GM19452 (cell line): ENCODE results near the gene POP4.

Experiments used
- ATAC-seq: cut with Tn5 transposase; IDR thresholded peaks from one replicate; pipeline ENCODE4 v1.9.1; 2021; ENCODE audit not compliant: unreplicated experiment

The POP4 gene

GRCh38 chr19:29629836-29630534 is 23.9 kb downstream of the POP4 start:
- no peak for ATAC-seq

- no peak for ATAC-seq
Observed at GRCh38 chr19:29630655-29631054, 24.6 kb downstream of the POP4 start.

- ATAC-seq = no peak
Observed at GRCh38 chr19:29631450-29631849, 25.4 kb downstream of the POP4 start.

GRCh38 chr19:29634002-29634401 is 27.9 kb downstream of the POP4 start:
- no peak for ATAC-seq

- ATAC-seq = no peak
Observed at GRCh38 chr19:29634423-29635130, 28.5 kb downstream of the POP4 start.

- no peak for ATAC-seq
Observed at GRCh38 chr19:29635963-29636362, 29.9 kb downstream of the POP4 start.

- no peak for ATAC-seq
Observed at GRCh38 chr19:29636553-29637360, 30.7 kb downstream of the POP4 start.

- no peak for ATAC-seq
Observed at GRCh38 chr19:29639086-29639485, 33.0 kb downstream of the POP4 start.

- no peak for ATAC-seq
Observed at GRCh38 chr19:29640231-29640630, 34.1 kb downstream of the POP4 start.

GRCh38 chr19:29641597-29641996 is 35.5 kb downstream of the POP4 start:
- no peak for ATAC-seq

- ATAC-seq = no peak
Observed at GRCh38 chr19:29643361-29643935, 37.4 kb downstream of the POP4 start.

GRCh38 chr19:29644210-29644609 is 38.1 kb downstream of the POP4 start:
- ATAC-seq = no peak

- no peak for ATAC-seq
Observed at GRCh38 chr19:29645491-29645867, 39.4 kb downstream of the POP4 start.

- ATAC-seq = no peak
Observed at GRCh38 chr19:29645911-29646310, 39.8 kb downstream of the POP4 start.

GRCh38 chr19:29650772-29651387 is 44.8 kb downstream of the POP4 start:
- ATAC-seq = no peak

- no peak for ATAC-seq
Observed at GRCh38 chr19:29651622-29652394, 45.7 kb downstream of the POP4 start.

GRCh38 chr19:29653398-29653797 is 47.3 kb downstream of the POP4 start:
- ATAC-seq = no peak

- ATAC-seq = no peak
Observed at GRCh38 chr19:29655648-29656335, 49.7 kb downstream of the POP4 start.

GRCh38 chr19:29658221-29658991 is 52.3 kb downstream of the POP4 start:
- no peak for ATAC-seq
